B cell (primary cell): ENCODE measurements around the gene MYT1. TPM values are rescaled to one million over a fixed set of nuclear protein-coding genes. Genes with fewer than 3 reads are reported as not detected.

Experiments used
- ATAC-seq: fragments of 200-7000 bp; cut with Tn5 transposase; one replicate; pipeline ENCODE4 v1.10.0; 2021; ENCODE audit warnings: low read depth, mild to moderate bottlenecking, moderate number of reproducible peaks, moderate library complexity
- CTCF ChIA-PET: fragments of 350-600 bp; sonication (Branson Sonifier 250); formaldehyde crosslinking; loops from one replicate; lab custom pipeline; 2021; ENCODE audit warnings: antibody characterized with exemption, inconsistent platforms; lab: Charles Lee
- POLR2A ChIA-PET: fragments of 350-600 bp; sonication (Branson Sonifier 250); formaldehyde crosslinking; loops from one replicate; lab custom pipeline; 2021; ENCODE audit warnings: antibody characterized with exemption; lab: Charles Lee
- DNase-seq: peaks from one replicate; pipeline ENCODE4 v3.0.0; 2013
- H2AFZ ChIP-seq: 2 replicates; pipeline ENCODE4 v1.6.1; 2012; ENCODE audit warnings: mild to moderate bottlenecking, low read depth, low read length; ENCODE audit not compliant: insufficient read depth, poor library complexity, severe bottlenecking
- H3K27ac ChIP-seq, 2 donors: 1 replicate in 1 of 2; 2 replicates in 1 of 2; pipeline ENCODE4 v1.5.1; 2012 to 2013; ENCODE audit warnings: low read length in 2 of 2, mild to moderate bottlenecking in 2 of 2, moderate library complexity in 1 of 2
- H3K27me3 ChIP-seq, 4 experiments: fragments of 200-600 bp in 1 of 4; sonication (generic) in 1 of 4; replicated peaks in 1 of 4; 1 replicate in 2 of 4; 2 replicates in 2 of 4; pipeline versions ENCODE4 v1.6.1 to v1.7.0; 2013 to 2016; ENCODE audit warnings: low read length in 3 of 4, mild to moderate bottlenecking in 2 of 4, mixed read lengths in 1 of 4, moderate library complexity in 1 of 4; ENCODE audit not compliant: insufficient read depth in 4 of 4, control insufficient read depth in 3 of 4; ENCODE audit errors: control extremely low read depth in 1 of 4
- H3K36me3 ChIP-seq, 2 experiments: replicated peaks in 1 of 2; 1 replicate in 1 of 2; 2 replicates in 1 of 2; pipeline versions ENCODE4 v1.6.1 to v1.7.1; 2013; ENCODE audit warnings: low read length in 1 of 2; ENCODE audit not compliant: insufficient read depth in 2 of 2, control insufficient read depth in 1 of 2; ENCODE audit errors: control extremely low read depth in 1 of 2, extremely low read depth in 1 of 2
- H3K4me1 ChIP-seq, 2 donors: fragments of 200-600 bp in 1 of 2; sonication (generic) in 1 of 2; 1 replicate in 1 of 2; 2 replicates in 1 of 2; pipeline versions ENCODE4 v1.5.1 to v1.6.1; 2013 to 2017; ENCODE audit warnings: low read length in 2 of 2; ENCODE audit not compliant: control insufficient read depth in 2 of 2, insufficient read depth in 2 of 2
- H3K4me2 ChIP-seq: replicated peaks from 2 replicates; pipeline ENCODE3; 2012; ENCODE audit warnings: mild to moderate bottlenecking, low read depth, low read length; ENCODE audit not compliant: poor library complexity, severe bottlenecking
- H3K4me3 ChIP-seq, 5 experiments: fragments of 200-600 bp in 1 of 5; sonication (generic) in 1 of 5; 1 replicate in 3 of 5; 2 replicates in 2 of 5; pipeline versions ENCODE4 v1.5.1 to v1.7.0; 2011 to 2016; ENCODE audit warnings: low read length in 4 of 5, mild to moderate bottlenecking in 4 of 5, low read depth in 2 of 5, control low read depth in 1 of 5, moderate library complexity in 1 of 5; ENCODE audit not compliant: insufficient read depth in 1 of 5; ENCODE audit errors: control extremely low read depth in 1 of 5, extremely low read depth in 1 of 5
- H3K79me2 ChIP-seq: fragments of 200-600 bp; sonication (generic); one replicate; pipeline ENCODE4 v1.6.0; 2016; ENCODE audit warnings: low read length; ENCODE audit not compliant: control insufficient read depth, insufficient read depth
- H3K9ac ChIP-seq: fragments of 200-600 bp; sonication (generic); 2 replicates; pipeline ENCODE4 v1.6.1; 2017; ENCODE audit warnings: mild to moderate bottlenecking, low read length, moderate library complexity
- H3K9me3 ChIP-seq, 3 donors: one replicate each; pipeline versions ENCODE4 v1.6.1 to v1.7.1; 2013; ENCODE audit warnings: low read length in 2 of 3; ENCODE audit not compliant: control insufficient read depth in 2 of 3, insufficient read depth in 1 of 3; ENCODE audit errors: control extremely low read depth in 1 of 3
- H4K20me1 ChIP-seq: 2 replicates; pipeline ENCODE4 v1.6.0; 2012; ENCODE audit warnings: mild to moderate bottlenecking, low read length; ENCODE audit not compliant: insufficient read depth, control insufficient read depth, poor library complexity, severe bottlenecking
- H3K27ac Mint-ChIP-seq: one replicate; pipeline ENCODE4 v1.8.0; 2021; ENCODE audit warnings: mixed read lengths
- H3K27me3 Mint-ChIP-seq: one replicate; pipeline ENCODE4 v1.8.0; 2021; ENCODE audit warnings: mixed read lengths
- H3K4me1 Mint-ChIP-seq: one replicate; pipeline ENCODE4 v1.8.0; 2021; ENCODE audit warnings: mixed read lengths
- H3K4me3 Mint-ChIP-seq: one replicate; pipeline ENCODE4 v1.8.0; 2021; ENCODE audit warnings: mixed read lengths
- H3K9me3 Mint-ChIP-seq: one replicate; pipeline ENCODE4 v1.8.0; 2022; ENCODE audit warnings: mixed read lengths; ENCODE audit not compliant: insufficient read depth
- CTCF ChIP-seq: fragments of 200-600 bp; IDR thresholded peaks from one replicate; pipeline ENCODE4 v1.8.0; 2022; ENCODE audit warnings: antibody characterized with exemption, mild to moderate bottlenecking
- EZH2 ChIP-seq: IDR thresholded peaks from 2 replicates; pipeline ENCODE4 v1.6.1; 2012; ENCODE audit warnings: borderline replicate concordance, low read depth, mild to moderate bottlenecking, moderate library complexity, low read length; ENCODE audit not compliant: insufficient read depth, poor library complexity, severe bottlenecking
- WGBS: methylation state at CpG from one replicate; pipeline ENCODE4 v1.1.5; 2013; ENCODE audit warnings: missing lambda C conversion rate; ENCODE audit not compliant: insufficient coverage; 5-methylcytosine and 5-hydroxymethylcytosine counted together
- intact Hi-C: fragments of 100-400 bp; cut with micrococcal nuclease; formaldehyde crosslinking; loops from one replicate; pipeline ENCODE4 v1.10.0; 2022
- polyA plus RNA-seq: library from polyadenylated mRNA; depleted of rRNA; stranded (reverse); fragments of >200 nt; gene quantifications from 2 replicates; pipeline ENCODE4 v1.2.3, GENCODE V29; 2012
- total RNA-seq, 2 donors: library from RNA; stranded (reverse); fragments of 120-200 nt in 1 of 2; gene quantifications; 1 replicate in 1 of 2; 2 replicates in 1 of 2; pipeline versions ENCODE4 v1.2.3 to v1.2.4, GENCODE V29; 2013 to 2022

The MYT1 gene
- total and polyA plus RNA-seq, 2 donors (not counting 1 experiment from before 2014, with no cell fraction given): 0.49 to 42.2 TPM

GRCh38 chr20:64130876-64131275, 33.4 kb upstream of the MYT1 start:
- ATAC-seq: no peak
- Histone ChIP-seq H3K27ac (no peak overlapping the region), H3K4me2 (no peak overlapping the region), H3K36me3 (no peaks in the 10 kb centered on the region), H4K20me1 (no peaks in the 10 kb centered on the region), H3K4me3 (no peak overlapping the region), H3K9ac (no peak overlapping the region), H3K9me3 (no peaks in the 10 kb centered on the region), H2AFZ (no peak overlapping the region), H3K4me1 (no peaks in the 10 kb centered on the region), H3K79me2 (no peaks in the 10 kb centered on the region), H3K27me3 (peaks cover 0 to 6% (median 1%) of the 10 kb centered on the region in 4 experiments)
- POLR2A ChIA-PET: no interaction called here
- Mint-ChIP-seq H3K9me3 (no peaks in the 10 kb centered on the region), H3K4me3 (no peak overlapping the region), H3K27ac (no peak overlapping the region), H3K27me3 (peaks cover 16% of the 10 kb centered on the region), H3K4me1 (no peaks in the 10 kb centered on the region)
- CTCF ChIA-PET: no interaction called here
- WGBS: 89% methylated on average over 10 of the region's 10 CpGs
- no peak for DNase-seq
- intact Hi-C loops: no loop called here
- TF ChIP-seq CTCF (no peak), EZH2 (no peak)

GRCh38 chr20:64131406-64131805, 32.8 kb upstream of the MYT1 start:
- Mint-ChIP-seq H3K27ac (no peak overlapping the region), H3K27me3 (peaks cover 20% of the 10 kb centered on the region), H3K4me1 (no peaks in the 10 kb centered on the region), H3K4me3 (no peak overlapping the region), H3K9me3 (no peaks in the 10 kb centered on the region)
- Histone ChIP-seq H4K20me1 (no peaks in the 10 kb centered on the region), H3K4me2 (no peak overlapping the region), H3K9me3 (no peaks in the 10 kb centered on the region), H3K27ac (no peak overlapping the region), H3K4me1 (no peaks in the 10 kb centered on the region), H3K79me2 (no peaks in the 10 kb centered on the region), H3K4me3 (no peak overlapping the region), H3K9ac (no peak overlapping the region), H3K27me3 (peaks cover 0 to 6% (median 1%) of the 10 kb centered on the region in 4 experiments), H3K36me3 (no peaks in the 10 kb centered on the region), H2AFZ (no peak overlapping the region)
- intact Hi-C loops: no loop called here
- ATAC-seq (no peak), DNase-seq (no peak)
- WGBS: 91% methylated on average over 4 of the region's 4 CpGs
- TF ChIP-seq CTCF (no peak), EZH2 (no peak)
- POLR2A ChIA-PET: no interaction called here
- CTCF ChIA-PET: no interaction called here
